Subcutaneous preadipocyte (primary cell): ENCODE results near the gene APOBEC3H. TPM values are rescaled to one million over a fixed set of nuclear protein-coding genes. Genes with fewer than 3 reads are reported as not detected.

Experiments
- small RNA-seq: library from RNA; depleted of rRNA; stranded (forward); fragments of <200 nt; gene quantifications from one replicate; pipeline ENCODE3, GENCODE V24; 2012
- total RNA-seq: library from RNA; depleted of rRNA; stranded (reverse); fragments of >200 nt; gene quantifications from 2 replicates; pipeline ENCODE4 v1.2.3, GENCODE V29; 2012

The APOBEC3H gene
- 0.37 and 0.59 TPM in 2 replicates for total RNA-seq

DNA sequence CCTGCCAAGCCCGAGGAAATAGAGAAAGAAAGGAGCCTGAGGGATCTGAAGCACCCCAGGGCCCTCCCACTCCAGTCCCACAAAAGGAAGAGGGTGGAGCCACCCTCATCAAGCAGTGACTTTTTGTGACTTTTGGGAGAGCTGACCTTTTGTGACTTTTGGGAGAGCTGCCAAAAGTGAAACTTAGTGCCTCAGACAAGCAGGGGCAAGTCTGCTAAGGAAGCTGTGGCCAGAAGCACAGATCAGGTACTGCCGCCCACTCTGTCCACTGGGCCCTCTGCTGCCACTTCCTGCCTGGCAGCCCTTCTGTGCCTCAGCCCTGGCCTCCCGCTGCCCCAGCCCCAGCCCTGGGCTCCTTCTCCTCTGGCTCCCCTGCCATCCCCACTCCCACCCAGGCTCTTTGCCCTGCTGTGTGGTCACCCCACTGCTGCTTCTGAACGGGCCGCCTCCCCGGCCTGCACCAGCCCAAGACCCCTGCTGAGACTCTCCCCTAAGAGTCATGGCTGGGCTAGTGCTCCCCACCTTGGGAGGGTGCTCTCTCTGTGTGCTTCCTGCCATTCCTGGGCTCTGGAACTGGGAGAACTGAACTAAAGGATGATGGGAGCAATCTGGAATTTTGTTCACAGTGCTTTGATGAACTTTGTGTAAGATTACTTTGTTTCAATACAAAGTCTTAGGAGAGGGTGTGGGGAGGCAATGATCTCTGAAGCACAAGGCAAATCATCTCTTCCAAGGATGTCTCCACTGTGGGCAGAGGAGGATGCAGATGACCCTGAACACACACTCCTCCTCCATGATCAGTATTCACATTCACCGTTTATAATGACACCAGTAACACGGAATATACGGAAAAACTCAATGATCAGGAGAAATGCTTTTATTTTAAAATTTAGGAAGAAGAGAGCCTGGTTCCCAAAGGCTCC is at the start of gene APOBEC3H:
TSS of gene APOBEC3H (plus strand) at position 147 of the 923 bp plus-strand sequence. CDS start 3,035 bp downstream, outside the sequence.

DNA sequence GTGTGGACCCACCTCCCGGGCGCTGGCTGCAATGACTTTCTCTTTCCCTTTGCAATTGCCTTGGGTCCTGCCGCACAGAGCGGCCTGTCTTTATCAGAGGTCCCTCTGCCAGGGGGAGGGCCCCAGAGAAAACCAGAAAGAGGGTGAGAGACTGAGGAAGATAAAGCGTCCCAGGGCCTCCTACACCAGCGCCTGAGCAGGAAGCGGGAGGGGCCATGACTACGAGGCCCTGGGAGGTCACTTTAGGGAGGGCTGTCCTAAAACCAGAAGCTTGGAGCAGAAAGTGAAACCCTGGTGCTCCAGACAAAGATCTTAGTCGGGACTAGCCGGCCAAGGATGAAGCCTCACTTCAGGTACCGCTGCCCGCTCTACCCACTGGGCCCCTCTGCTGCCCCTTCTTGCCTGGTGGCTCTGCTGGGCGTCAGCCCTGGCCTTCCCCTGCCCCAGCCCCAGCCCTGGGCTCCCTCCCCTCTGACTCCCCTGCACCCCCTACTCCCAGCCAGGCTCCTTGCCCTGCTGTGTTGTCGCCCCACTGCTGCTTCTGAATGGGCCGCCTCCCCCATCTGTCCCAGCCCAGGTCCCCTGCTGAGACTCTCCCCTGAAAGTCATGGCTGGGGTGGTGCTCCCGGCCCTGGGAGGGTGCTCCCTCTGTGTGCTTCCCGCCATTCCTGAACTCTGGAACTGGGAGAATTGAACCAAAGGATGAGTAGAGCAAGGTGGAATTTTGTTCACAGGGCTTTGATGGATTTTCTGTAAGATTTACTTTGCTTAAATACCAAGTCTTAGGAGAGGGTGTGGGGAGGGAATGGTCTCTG is 19.8 kb upstream of the APOBEC3H start, which contains the start of gene APOBEC3G:
TSS of gene APOBEC3G (plus strand) at position 250 of the 815 bp plus-strand sequence. CDS start at position 337, 87 bp downstream.

DNA sequence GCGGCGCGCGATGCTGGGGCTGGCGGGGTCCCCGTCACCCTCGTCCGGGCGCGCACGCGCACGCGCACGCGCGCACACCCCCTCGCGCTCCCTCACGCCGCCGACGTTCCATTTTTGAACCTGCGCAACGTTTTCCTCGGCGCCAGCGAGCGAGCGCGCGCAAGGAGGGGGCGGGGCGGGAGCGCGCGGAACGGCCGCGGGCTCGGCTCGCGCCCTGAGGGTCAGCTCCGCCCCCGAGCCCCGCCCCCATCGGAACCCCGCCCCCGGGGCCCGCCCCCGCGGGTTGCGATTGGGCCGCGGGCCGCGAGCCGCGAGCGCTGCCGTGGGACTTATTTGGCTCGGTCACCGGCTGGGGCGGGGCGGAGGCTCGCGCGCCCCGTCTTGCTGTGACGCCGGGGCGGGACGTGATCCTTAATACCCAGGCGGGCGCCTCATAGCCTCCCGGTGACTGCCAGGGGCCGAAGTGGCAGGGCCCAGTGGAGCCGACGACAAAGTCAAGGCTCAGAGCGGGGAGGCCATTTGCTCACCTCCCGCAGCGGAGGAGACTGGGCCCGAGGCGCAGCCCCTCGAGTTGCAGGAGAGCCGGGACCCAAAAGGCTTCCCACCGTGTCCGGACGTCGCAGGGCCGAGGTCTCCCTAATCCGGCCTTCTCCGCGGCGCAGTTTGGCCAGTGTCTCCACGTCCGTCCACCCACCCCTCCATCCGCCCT is 55.6 kb downstream of the APOBEC3H start, which contains the start of gene CBX7:
TSS of gene CBX7 (minus strand) at position 170 of the 709 bp plus-strand sequence. CDS start 236 bp downstream, outside the sequence.

Small RNAs within 50 kb of the gene (small RNA-seq; reads per million reads assigned to genes)
- not detected for gene AL022318.2
- gene COX5BP7: not detected

Other genes starting within 250 kb of the APOBEC3H start
- gene CBX6, start 225.0 kb upstream of the APOBEC3H start, total RNA-seq: 53.6 and 68.8 TPM in 2 replicates
- not detected in 2 replicates for gene APOBEC3A, start 139.6 kb upstream of the APOBEC3H start, total RNA-seq
- 3.9 and 5.5 TPM in 2 replicates for gene APOBEC3B, start 114.9 kb upstream of the APOBEC3H start, total RNA-seq
- 12.9 and 16.2 TPM in 2 replicates for gene APOBEC3C, start 83.0 kb upstream of the APOBEC3H start, total RNA-seq
- 1.5 and 2.2 TPM in 2 replicates for gene APOBEC3D, start 76.1 kb upstream of the APOBEC3H start, total RNA-seq
- 3.5 and 5.1 TPM in 2 replicates for gene APOBEC3F, start 56.4 kb upstream of the APOBEC3H start, total RNA-seq
- gene APOBEC3G, start 20.0 kb upstream of the APOBEC3H start, total RNA-seq: 10.4 and 15.1 TPM in 2 replicates
- gene CBX7, start 55.4 kb downstream of the APOBEC3H start, total RNA-seq: 2.6 and 3.7 TPM in 2 replicates
- gene PDGFB, start 147.7 kb downstream of the APOBEC3H start, total RNA-seq: 0.37 TPM in 1 of 2 replicates, not detected in the other
- gene RPL3, start 222.4 kb downstream of the APOBEC3H start, total RNA-seq: 1,850 and 3,598 TPM in 2 replicates